Uterus (tissue), 2 donors: ENCODE measurements around the gene TSHZ2.

Experiments used
- POLR2A ChIP-seq, 2 donors: fragments of 450-650 bp; IDR thresholded peaks; one replicate each; pipeline ENCODE4 v1.6.1; 2016; ENCODE audit warnings: antibody characterized with exemption in 2 of 2, mild to moderate bottlenecking in 1 of 2, moderate library complexity in 1 of 2
- TF ChIP-seq, protein P1 (sequence below), 4 experiments: fragments of 200-600 bp in 2 of 4; fragments of 450-650 bp in 2 of 4; sonication (generic) in 2 of 4; IDR thresholded peaks; one replicate each; pipeline ENCODE4 v1.5.1; 2016 to 2019; ENCODE audit warnings: antibody characterized with exemption in 4 of 4, mild to moderate bottlenecking in 2 of 4, moderate library complexity in 1 of 4

DNA sequence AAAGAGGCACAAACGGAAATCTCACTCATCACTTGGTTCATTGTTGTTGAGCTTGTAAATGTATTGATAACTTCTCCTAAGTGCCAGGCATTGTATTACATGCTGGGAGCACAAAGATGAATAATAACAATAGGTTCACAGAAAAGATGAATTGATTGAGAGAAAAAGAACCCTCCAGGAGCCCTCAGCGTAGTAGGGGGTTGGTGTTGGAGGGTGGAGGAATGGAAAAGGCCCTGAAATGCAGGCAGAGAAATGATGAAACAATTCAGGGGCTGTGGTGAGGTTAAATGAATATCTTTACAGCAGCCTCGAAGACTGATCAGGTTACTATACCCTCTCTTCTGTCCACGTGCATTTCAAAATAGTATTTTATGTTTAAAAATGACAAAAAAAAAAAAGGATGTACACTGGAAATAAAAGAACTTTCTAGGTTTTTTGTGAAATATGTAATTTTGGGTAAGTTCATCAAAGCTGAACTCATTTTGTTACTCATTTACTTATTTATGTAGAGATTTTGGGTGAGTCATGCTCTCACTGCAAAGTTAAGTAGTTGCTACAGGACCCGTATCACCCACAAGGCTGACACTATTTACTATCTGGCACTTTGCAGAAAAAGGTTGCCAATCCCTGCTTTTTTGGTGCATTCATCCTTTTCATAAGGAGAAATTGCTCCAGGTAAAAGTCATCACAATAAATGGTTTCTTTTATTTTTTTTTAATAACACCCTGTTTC is 344.2 kb downstream of the TSHZ2 start:
- TF ChIP-seq POLR2A (IDR thresholded peaks at IDR 0.05), result no peak
- TF ChIP-seq, protein P1, sequence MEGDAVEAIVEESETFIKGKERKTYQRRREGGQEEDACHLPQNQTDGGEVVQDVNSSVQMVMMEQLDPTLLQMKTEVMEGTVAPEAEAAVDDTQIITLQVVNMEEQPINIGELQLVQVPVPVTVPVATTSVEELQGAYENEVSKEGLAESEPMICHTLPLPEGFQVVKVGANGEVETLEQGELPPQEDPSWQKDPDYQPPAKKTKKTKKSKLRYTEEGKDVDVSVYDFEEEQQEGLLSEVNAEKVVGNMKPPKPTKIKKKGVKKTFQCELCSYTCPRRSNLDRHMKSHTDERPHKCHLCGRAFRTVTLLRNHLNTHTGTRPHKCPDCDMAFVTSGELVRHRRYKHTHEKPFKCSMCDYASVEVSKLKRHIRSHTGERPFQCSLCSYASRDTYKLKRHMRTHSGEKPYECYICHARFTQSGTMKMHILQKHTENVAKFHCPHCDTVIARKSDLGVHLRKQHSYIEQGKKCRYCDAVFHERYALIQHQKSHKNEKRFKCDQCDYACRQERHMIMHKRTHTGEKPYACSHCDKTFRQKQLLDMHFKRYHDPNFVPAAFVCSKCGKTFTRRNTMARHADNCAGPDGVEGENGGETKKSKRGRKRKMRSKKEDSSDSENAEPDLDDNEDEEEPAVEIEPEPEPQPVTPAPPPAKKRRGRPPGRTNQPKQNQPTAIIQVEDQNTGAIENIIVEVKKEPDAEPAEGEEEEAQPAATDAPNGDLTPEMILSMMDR (IDR thresholded peaks at IDR 0.05), result no peak
